ENCODE measurements around the gene PLS3. TPM values are rescaled to one million over a fixed set of nuclear protein-coding genes. Genes with fewer than 3 reads are reported as not detected.

The PLS3 gene
- total and polyA plus RNA-seq, 2 of the 13 experiments (the other 11 are each of a cell fraction or from before 2014, with no cell fraction given): 55.7 to 99.9 TPM

DNA sequence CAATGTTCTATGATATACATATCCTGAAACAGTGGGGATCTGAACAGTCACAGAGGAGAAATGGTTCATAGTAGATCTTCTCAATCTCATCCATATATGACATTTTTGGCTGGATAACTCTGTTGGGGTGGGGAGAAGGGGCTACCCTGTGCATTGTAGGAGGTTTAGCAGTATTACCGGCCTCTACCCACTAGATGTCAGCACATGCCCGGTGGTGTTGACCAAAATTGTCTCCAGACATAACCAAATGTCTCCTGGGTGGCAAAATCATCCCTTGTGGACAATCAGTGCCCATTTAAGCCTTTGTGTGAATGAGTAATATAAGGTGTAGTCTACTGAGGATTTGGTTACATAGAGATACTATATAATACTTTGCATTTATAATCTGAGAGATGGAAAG, 89.9 kb downstream of the PLS3 start:
- BruUV-seq (replicated peaks): no TSS peak
- WGBS (ENCODE audit: low lambda C conversion rate): 0% methylated on average over 2 of the region's 2 CpGs
- TF ChIP-seq STAG1 (CRISPR knock-in tag; IDR thresholded peaks at IDR 0.05) (peak; percentile 30), SALL2 (CRISPR knock-in tag; IDR thresholded peaks at IDR 0.05) (no peak), SMC3 (IDR thresholded peaks at IDR 0.05; ENCODE audit: low read length) (peak; percentile 34; the same call in 1 of the 2 replicates)
- TF ChIP-seq, protein P1, sequence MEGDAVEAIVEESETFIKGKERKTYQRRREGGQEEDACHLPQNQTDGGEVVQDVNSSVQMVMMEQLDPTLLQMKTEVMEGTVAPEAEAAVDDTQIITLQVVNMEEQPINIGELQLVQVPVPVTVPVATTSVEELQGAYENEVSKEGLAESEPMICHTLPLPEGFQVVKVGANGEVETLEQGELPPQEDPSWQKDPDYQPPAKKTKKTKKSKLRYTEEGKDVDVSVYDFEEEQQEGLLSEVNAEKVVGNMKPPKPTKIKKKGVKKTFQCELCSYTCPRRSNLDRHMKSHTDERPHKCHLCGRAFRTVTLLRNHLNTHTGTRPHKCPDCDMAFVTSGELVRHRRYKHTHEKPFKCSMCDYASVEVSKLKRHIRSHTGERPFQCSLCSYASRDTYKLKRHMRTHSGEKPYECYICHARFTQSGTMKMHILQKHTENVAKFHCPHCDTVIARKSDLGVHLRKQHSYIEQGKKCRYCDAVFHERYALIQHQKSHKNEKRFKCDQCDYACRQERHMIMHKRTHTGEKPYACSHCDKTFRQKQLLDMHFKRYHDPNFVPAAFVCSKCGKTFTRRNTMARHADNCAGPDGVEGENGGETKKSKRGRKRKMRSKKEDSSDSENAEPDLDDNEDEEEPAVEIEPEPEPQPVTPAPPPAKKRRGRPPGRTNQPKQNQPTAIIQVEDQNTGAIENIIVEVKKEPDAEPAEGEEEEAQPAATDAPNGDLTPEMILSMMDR (CRISPR knock-in tag; IDR thresholded peaks at IDR 0.05): peak; percentile 66
- H3K36me3 ChIP-seq (replicated peaks in 1 of 2; ENCODE audit: control insufficient read depth in 1 of 2, insufficient read depth in 2 of 2, low read length in 2 of 2): peaks cover 0 to 1% of the 10 kb centered on the region in 2 experiments; a peak in 3 of 5 replicates
- DNase-seq (ENCODE audit: low spot score) (peak; percentile 33), ATAC-seq (peak; percentile 70), FAIRE-seq (peak; percentile 67)
- H3K4me1 ChIP-seq (ENCODE audit: insufficient read depth, low read length): no peaks in the 10 kb centered on the region
- no peaks in the 10 kb centered on the region for H3K79me2 ChIP-seq (ENCODE audit: insufficient read depth, low read length)
- ChIA-PET POLR2A (no interaction called here), CTCF (ENCODE audit: low intra/inter-chr PET ratio, low total read pairs) (interaction anchor here (1.4 kb wide), 1 partner anchor 40 kb away, joined by 7 read pairs; no protein-coding TSS in a partner anchor)
- no peak overlapping the region for H3K4me3 ChIP-seq (replicated peaks in 1 of 3; ENCODE audit: insufficient read depth in 1 of 3, low read depth in 2 of 3, low read length in 3 of 3)
- H3K9ac ChIP-seq (ENCODE audit: insufficient read depth, low read depth, low read length): no peak overlapping the region
- no peak overlapping the region for H3K4me2 ChIP-seq (ENCODE audit: low read depth, low read length)
- no peak overlapping the region for H3K27ac ChIP-seq (ENCODE audit: extremely low read length, insufficient read depth, low read length)
- intact Hi-C loops (cut with micrococcal nuclease; ENCODE audit: unreplicated experiment) (loop anchor here (5.0 kb wide), 1 partner anchor 579 kb away; no protein-coding TSS in a partner anchor), in situ Hi-C loops (cut with HindIII; ENCODE audit: extremely low pct_ligation_motif_present, low pct_unique_long_range_greater_than_20kb) (no loop called here)
- no peak overlapping the region for H2AFZ ChIP-seq (ENCODE audit: low read length)
- H3K9me3 ChIP-seq (ENCODE audit: low read length): no peaks in the 10 kb centered on the region
- H4K20me1 ChIP-seq (ENCODE audit: insufficient read depth, low read length): no peaks in the 10 kb centered on the region
- no peaks in the 10 kb centered on the region for H3K27me3 ChIP-seq (ENCODE audit: control insufficient read depth in 1 of 2, insufficient read depth in 2 of 2, low read length in 2 of 2)

DNA sequence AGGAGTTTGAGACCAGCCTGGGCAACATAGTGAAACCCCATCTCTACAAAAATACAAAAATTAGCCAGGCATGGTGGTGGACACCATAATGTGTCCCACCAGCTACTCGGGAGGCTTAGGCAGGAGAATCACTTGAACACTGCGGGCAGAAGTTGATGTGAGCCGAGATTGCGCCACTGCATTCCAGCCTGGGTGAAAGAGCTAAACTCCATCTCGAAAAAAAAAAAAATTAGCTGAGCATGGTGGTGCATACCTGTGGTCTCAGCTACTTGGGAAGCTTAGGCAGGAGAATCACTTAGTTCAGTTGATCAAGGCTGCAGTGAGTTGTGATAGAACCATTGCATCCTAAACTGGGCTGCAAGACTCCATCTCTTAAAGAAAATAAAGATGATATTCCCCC, 91.2 kb downstream of the PLS3 start:
- intact Hi-C loops (cut with micrococcal nuclease; ENCODE audit: unreplicated experiment) (loop anchor here (5.0 kb wide), 1 partner anchor 580 kb away; no protein-coding TSS in a partner anchor), in situ Hi-C loops (cut with HindIII; ENCODE audit: extremely low pct_ligation_motif_present, low pct_unique_long_range_greater_than_20kb) (no loop called here)
- Histone ChIP-seq H4K20me1 (ENCODE audit: insufficient read depth, low read length) (no peaks in the 10 kb centered on the region), H3K9me3 (ENCODE audit: low read length) (no peaks in the 10 kb centered on the region), H3K9ac (ENCODE audit: insufficient read depth, low read depth, low read length) (no peak overlapping the region), H3K79me2 (ENCODE audit: insufficient read depth, low read length) (no peaks in the 10 kb centered on the region), H3K27ac (ENCODE audit: extremely low read length, insufficient read depth, low read length) (no peak overlapping the region), H3K27me3 (ENCODE audit: control insufficient read depth in 1 of 2, insufficient read depth in 2 of 2, low read length in 2 of 2) (no peaks in the 10 kb centered on the region), H3K4me2 (ENCODE audit: low read depth, low read length) (no peak overlapping the region), H3K4me1 (ENCODE audit: insufficient read depth, low read length) (no peaks in the 10 kb centered on the region), H2AFZ (ENCODE audit: low read length) (no peak overlapping the region), H3K36me3 (replicated peaks in 1 of 2; ENCODE audit: control insufficient read depth in 1 of 2, insufficient read depth in 2 of 2, low read length in 2 of 2) (no peaks in the 10 kb centered on the region; a peak in 1 of 5 replicates), H3K4me3 (replicated peaks in 1 of 3; ENCODE audit: insufficient read depth in 1 of 3, low read depth in 2 of 3, low read length in 3 of 3) (no peak overlapping the region)
- BruUV-seq (replicated peaks): no TSS peak
- DNase-seq (ENCODE audit: low spot score): no peak
- no peak for ATAC-seq
- POLR2A ChIA-PET: no interaction called here
- CTCF ChIA-PET (ENCODE audit: low intra/inter-chr PET ratio, low total read pairs): no interaction called here
- WGBS (ENCODE audit: low lambda C conversion rate): 82% methylated on average over 5 of the region's 5 CpGs
- FAIRE-seq: no peak
- TF ChIP-seq, protein P2, sequence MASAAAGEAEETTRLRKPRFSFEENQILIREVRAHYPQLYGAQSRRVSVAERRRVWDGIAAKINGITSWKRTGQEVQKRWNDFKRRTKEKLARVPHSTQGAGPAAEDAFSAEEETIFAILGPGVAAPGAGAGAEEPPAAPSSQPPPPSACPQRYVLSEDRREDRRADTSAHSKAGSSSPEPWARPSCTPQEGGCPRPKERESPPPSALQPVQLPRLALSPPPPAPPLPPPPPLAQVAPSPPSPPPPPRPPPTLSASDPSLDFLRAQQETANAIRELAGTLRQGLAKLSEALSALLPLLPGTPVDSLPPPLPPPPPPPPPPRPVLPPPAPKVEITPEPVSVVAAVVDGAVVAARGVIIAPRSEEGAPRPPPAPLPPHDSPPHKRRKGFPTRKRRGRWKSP (CRISPR knock-in tag; IDR thresholded peaks at IDR 0.05): no peak
- TF ChIP-seq ZNF619 (CRISPR knock-in tag; IDR thresholded peaks at IDR 0.05): no peak
- no peak for TF ChIP-seq ZNF776 (CRISPR knock-in tag; IDR thresholded peaks at IDR 0.05)
- TF ChIP-seq ZNF441 (CRISPR knock-in tag; IDR thresholded peaks at IDR 0.05; ENCODE audit: borderline replicate concordance): no peak
- TF ChIP-seq, protein P3, sequence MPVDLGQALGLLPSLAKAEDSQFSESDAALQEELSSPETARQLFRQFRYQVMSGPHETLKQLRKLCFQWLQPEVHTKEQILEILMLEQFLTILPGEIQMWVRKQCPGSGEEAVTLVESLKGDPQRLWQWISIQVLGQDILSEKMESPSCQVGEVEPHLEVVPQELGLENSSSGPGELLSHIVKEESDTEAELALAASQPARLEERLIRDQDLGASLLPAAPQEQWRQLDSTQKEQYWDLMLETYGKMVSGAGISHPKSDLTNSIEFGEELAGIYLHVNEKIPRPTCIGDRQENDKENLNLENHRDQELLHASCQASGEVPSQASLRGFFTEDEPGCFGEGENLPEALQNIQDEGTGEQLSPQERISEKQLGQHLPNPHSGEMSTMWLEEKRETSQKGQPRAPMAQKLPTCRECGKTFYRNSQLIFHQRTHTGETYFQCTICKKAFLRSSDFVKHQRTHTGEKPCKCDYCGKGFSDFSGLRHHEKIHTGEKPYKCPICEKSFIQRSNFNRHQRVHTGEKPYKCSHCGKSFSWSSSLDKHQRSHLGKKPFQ (CRISPR knock-in tag; IDR thresholded peaks at IDR 0.05; ENCODE audit: insufficient replicate concordance): no peak
- no peak for TF ChIP-seq SALL2 (CRISPR knock-in tag; IDR thresholded peaks at IDR 0.05)
- no peak for TF ChIP-seq NKX3-1 (CRISPR knock-in tag; IDR thresholded peaks at IDR 0.05)
- no peak for TF ChIP-seq POGZ (CRISPR knock-in tag; IDR thresholded peaks at IDR 0.05)
- no peak for TF ChIP-seq ZNF33A (CRISPR knock-in tag; IDR thresholded peaks at IDR 0.05; ENCODE audit: borderline replicate concordance)
- TF ChIP-seq ZNF510 (CRISPR knock-in tag; IDR thresholded peaks at IDR 0.05; ENCODE audit: low read depth): no peak
- TF ChIP-seq, protein P4, sequence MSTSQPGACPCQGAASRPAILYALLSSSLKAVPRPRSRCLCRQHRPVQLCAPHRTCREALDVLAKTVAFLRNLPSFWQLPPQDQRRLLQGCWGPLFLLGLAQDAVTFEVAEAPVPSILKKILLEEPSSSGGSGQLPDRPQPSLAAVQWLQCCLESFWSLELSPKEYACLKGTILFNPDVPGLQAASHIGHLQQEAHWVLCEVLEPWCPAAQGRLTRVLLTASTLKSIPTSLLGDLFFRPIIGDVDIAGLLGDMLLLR (CRISPR knock-in tag; IDR thresholded peaks at IDR 0.05): no peak
